Measurements from ENCODE around the gene FERMT3.

DNA sequence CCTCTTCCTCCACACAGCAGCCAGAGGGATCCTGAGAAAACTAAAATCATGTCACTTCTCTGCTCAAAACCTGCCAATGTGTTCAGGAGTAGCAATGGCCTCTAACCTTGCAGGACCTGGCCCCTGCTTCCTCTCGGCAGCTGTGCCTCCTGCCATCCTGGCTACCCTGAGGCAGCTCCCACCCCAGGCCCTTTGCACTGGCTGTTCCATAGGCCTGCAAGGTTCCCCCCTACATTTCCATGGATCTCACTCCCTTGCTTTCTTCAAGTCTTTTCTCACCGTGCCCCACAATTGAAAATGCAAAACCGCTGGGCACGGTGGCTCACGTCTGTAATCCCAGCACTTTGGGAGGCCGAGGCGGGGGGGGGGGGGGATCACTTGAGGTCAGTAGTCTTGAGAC, 22.6 kb upstream of the FERMT3 start:
- TF ChIP-seq CTCF (IDR thresholded peaks at IDR 0.05) (no peak), POLR2A (IDR thresholded peaks at IDR 0.05) (no peak), POLR2AphosphoS5 (IDR thresholded peaks at IDR 0.05) (no peak)
